CD4-positive, CD25-positive, alpha-beta regulatory T cell (primary cell): ENCODE measurements around the gene NAA80. TPM values are rescaled to one million over a fixed set of nuclear protein-coding genes. Genes with fewer than 3 reads are reported as not detected.
"Not testable (repeated sequence)": the region's sequence is repeated elsewhere in the genome, so short reads cannot be mapped to it uniquely, and the experiment has no call there.

Experiments used
- ATAC-seq, 2 donors: fragments of 150-1000 bp; cut with Tn5 transposase; one replicate each; pipeline ENCODE4 v1.10.0; 2021; ENCODE audit warnings: low read depth in 2 of 2, moderate number of reproducible peaks in 2 of 2, moderate library complexity in 1 of 2
- DNase-seq, 3 donors: peaks; one replicate each; pipeline versions ENCODE4 v3.0.0 to v3.0.0-alpha.2; 2012 to 2022; ENCODE audit warnings: mixed read lengths in 1 of 3
- H3K27ac ChIP-seq: one replicate; pipeline ENCODE4 v1.7.0; 2013; ENCODE audit warnings: mild to moderate bottlenecking, low read length; ENCODE audit not compliant: insufficient read depth, poor library complexity, severe bottlenecking
- H3K27me3 ChIP-seq: one replicate; pipeline ENCODE4 v1.7.0; 2013; ENCODE audit warnings: low read length; ENCODE audit not compliant: control insufficient read depth, insufficient read depth
- H3K36me3 ChIP-seq: one replicate; pipeline ENCODE4 v1.7.0; 2013; ENCODE audit warnings: mild to moderate bottlenecking, low read length, moderate library complexity; ENCODE audit not compliant: control insufficient read depth, insufficient read depth
- H3K4me1 ChIP-seq: 2 replicates; pipeline ENCODE4 v1.7.0; 2013; ENCODE audit warnings: mild to moderate bottlenecking, low read length; ENCODE audit not compliant: insufficient read depth, control insufficient read depth, poor library complexity, severe bottlenecking
- H3K4me3 ChIP-seq: one replicate; pipeline ENCODE4 v1.7.0; 2013; ENCODE audit warnings: low read depth, mild to moderate bottlenecking, low read length, moderate library complexity
- H3K9me3 ChIP-seq, 2 experiments: 1 replicate in 1 of 2; 2 replicates in 1 of 2; pipeline ENCODE4 v1.7.0; 2013; ENCODE audit warnings: low read length in 2 of 2, mild to moderate bottlenecking in 1 of 2, moderate library complexity in 1 of 2; ENCODE audit not compliant: control insufficient read depth in 2 of 2
- H3K27ac Mint-ChIP-seq, 3 donors: one replicate each; pipeline ENCODE4 v1.8.0; 2020 to 2022; ENCODE audit warnings: mild to moderate bottlenecking in 3 of 3, mixed read lengths in 3 of 3, moderate library complexity in 2 of 3
- H3K27me3 Mint-ChIP-seq: one replicate; pipeline ENCODE4 v1.8.0; 2022; ENCODE audit warnings: mild to moderate bottlenecking, mixed read lengths
- H3K36me3 Mint-ChIP-seq: one replicate; pipeline ENCODE4 v1.8.0; 2020; ENCODE audit warnings: mixed read lengths
- H3K4me1 Mint-ChIP-seq, 4 donors: one replicate each; pipeline ENCODE4 v1.8.0; 2020 to 2022; ENCODE audit warnings: mixed read lengths in 4 of 4, mild to moderate bottlenecking in 1 of 4
- H3K4me3 Mint-ChIP-seq, 4 donors: one replicate each; pipeline ENCODE4 v1.8.0; 2020 to 2022; ENCODE audit warnings: mild to moderate bottlenecking in 4 of 4, mixed read lengths in 4 of 4, moderate library complexity in 3 of 4
- H3K9me3 Mint-ChIP-seq, 7 donors: one replicate each; pipeline ENCODE4 v1.8.0; 2020 to 2022; ENCODE audit warnings: mixed read lengths in 7 of 7, mild to moderate bottlenecking in 3 of 7, moderate library complexity in 2 of 7
- polyA plus RNA-seq, 4 donors: library from polyadenylated mRNA; unstranded; fragments of 300-500 nt; fragmentation: Illumina TruSeq; gene quantifications; one replicate each; pipeline ENCODE4 v1.2.3, GENCODE V29; 2021
- total RNA-seq: library from RNA; stranded (reverse); gene quantifications from one replicate; pipeline ENCODE4 v1.2.3, GENCODE V29; 2022

The NAA80 gene
- total and polyA plus RNA-seq, 5 donors from 2014 or later: 13.6 to 31.9 (median 15.1) TPM

DNA sequence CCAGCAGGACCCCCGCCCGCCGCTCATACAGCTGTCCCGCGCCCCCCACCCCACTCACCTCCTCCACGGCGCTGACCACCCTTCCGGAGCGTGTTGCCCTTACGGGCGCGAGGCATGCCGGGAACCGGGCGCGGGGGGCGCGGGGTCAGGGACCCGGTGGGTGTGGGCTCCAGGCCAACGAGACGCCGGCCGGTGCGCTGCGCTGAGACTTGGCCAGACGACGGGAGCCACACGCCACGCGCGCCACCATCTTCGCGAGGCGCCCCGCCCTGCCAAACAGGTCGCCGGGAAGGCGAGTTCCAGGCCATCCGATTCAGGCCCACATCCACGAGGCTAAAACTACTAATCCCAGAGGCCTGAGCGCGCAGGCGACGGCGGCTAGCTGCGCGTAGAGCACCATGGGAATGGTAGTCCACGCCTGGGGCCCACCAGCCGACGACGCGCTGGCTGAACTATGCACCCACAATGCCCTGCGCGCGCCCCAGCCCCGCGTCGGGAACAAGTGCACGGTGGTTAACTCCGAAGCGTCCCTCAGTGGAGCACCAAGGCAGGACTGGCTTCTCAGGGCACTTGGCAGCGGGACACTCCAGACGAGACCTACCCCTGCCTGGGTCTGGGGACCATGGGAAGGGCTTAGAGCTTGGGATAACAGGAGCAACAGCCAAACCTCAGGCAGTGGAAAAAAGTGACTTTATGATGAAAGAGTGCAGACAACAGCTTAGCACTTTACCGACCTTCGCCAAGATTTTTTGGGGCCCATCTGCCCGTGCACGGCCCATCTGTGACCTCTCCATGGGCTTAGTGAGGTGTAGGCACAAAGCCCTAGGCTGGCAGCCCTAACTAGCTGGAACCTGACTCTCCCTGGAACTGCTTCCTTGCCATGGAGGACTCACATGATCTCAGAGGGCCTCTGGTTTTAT is 6.8 kb downstream of the NAA80 start, which contains the start of gene IFRD2:
TSS of gene IFRD2 (minus strand) at position 271 of the 920 bp plus-strand sequence. CDS start at position 116, 155 bp downstream.
- peaks cover 15% of the 10 kb centered on the region for H3K4me1 ChIP-seq
- peak; percentile 99 for ATAC-seq
- peak within 1 kb of the TSS; percentile 80 for H3K27ac ChIP-seq
- H3K27me3 ChIP-seq: no peaks in the 10 kb centered on the region
- DNase-seq: peak; percentile 95 to 99 (median 95)
- H3K4me3 Mint-ChIP-seq: peak within 1 kb of the TSS; percentile 82 to 92 (median 90)
- H3K4me1 Mint-ChIP-seq: peaks cover 0 to 26% (median 14%) of the 10 kb centered on the region in 4 donors
- H3K9me3 Mint-ChIP-seq: no peaks in the 10 kb centered on the region
- H3K36me3 ChIP-seq: peaks cover 29% of the 10 kb centered on the region
- H3K27me3 Mint-ChIP-seq: no peaks in the 10 kb centered on the region
- peaks cover 4% of the 10 kb centered on the region for H3K36me3 Mint-ChIP-seq
- H3K27ac Mint-ChIP-seq: peak within 1 kb of the TSS; percentile 97 to 99 (median 97)
- H3K4me3 ChIP-seq: peak within 1 kb of the TSS; percentile 75
- H3K9me3 ChIP-seq: no peaks in the 10 kb centered on the region

GRCh38 chr3:50290161-50290641 is 9.0 kb downstream of the NAA80 start:
- Mint-ChIP-seq H3K9me3 (no peaks in the 10 kb centered on the region), H3K4me1 (peaks cover 0 to 21% (median 12%) of the 10 kb centered on the region in 4 donors), H3K27ac (no peak overlapping the region), H3K27me3 (no peaks in the 10 kb centered on the region), H3K4me3 (peak overlapping the region; percentile 44 to 62 (median 60)), H3K36me3 (peaks cover 4% of the 10 kb centered on the region)
- no peak for DNase-seq
- Histone ChIP-seq H3K9me3 (no peaks in the 10 kb centered on the region), H3K27me3 (no peaks in the 10 kb centered on the region), H3K4me3 (no peak overlapping the region), H3K27ac (no peak overlapping the region), H3K4me1 (peaks cover 15% of the 10 kb centered on the region), H3K36me3 (peaks cover 34% of the 10 kb centered on the region)
- no peak for ATAC-seq

DNA sequence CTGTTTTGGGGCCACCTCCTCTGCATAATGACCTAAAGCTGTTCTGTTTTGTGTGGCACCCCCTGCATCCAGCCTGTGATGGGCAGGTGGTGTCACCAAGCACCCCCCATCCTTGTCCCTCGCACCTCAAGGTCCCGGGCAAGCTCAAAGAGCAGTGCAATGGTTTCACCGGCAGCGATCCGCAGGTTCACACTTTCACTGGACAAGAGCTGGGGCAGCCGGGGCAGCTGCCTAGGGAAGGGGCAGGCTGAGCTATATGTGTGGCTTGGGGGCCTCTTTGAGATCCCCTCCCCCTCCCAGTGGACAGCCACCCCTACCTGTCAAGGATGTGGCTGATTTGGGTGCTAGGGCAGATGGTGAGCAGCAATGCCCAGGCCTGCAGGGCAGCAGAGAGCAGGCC is 10.1 kb downstream of the NAA80 start:
- peaks cover 15% of the 10 kb centered on the region for H3K4me1 ChIP-seq
- no peaks in the 10 kb centered on the region for H3K9me3 Mint-ChIP-seq
- no peaks in the 10 kb centered on the region for H3K9me3 ChIP-seq
- DNase-seq (no peak), ATAC-seq (no peak)
- H3K4me1 Mint-ChIP-seq: peaks cover 0 to 21% (median 12%) of the 10 kb centered on the region in 4 donors
- no peak overlapping the region for H3K27ac Mint-ChIP-seq
- H3K4me3 ChIP-seq: no peak overlapping the region
- H3K36me3 ChIP-seq: peaks cover 34% of the 10 kb centered on the region
- H3K4me3 Mint-ChIP-seq: peak overlapping the region in 2 of 4 donors; percentile 21 to 62
- no peaks in the 10 kb centered on the region for H3K27me3 Mint-ChIP-seq
- H3K27me3 ChIP-seq: no peaks in the 10 kb centered on the region
- H3K36me3 Mint-ChIP-seq: peaks cover 4% of the 10 kb centered on the region
- no peak overlapping the region for H3K27ac ChIP-seq

DNA sequence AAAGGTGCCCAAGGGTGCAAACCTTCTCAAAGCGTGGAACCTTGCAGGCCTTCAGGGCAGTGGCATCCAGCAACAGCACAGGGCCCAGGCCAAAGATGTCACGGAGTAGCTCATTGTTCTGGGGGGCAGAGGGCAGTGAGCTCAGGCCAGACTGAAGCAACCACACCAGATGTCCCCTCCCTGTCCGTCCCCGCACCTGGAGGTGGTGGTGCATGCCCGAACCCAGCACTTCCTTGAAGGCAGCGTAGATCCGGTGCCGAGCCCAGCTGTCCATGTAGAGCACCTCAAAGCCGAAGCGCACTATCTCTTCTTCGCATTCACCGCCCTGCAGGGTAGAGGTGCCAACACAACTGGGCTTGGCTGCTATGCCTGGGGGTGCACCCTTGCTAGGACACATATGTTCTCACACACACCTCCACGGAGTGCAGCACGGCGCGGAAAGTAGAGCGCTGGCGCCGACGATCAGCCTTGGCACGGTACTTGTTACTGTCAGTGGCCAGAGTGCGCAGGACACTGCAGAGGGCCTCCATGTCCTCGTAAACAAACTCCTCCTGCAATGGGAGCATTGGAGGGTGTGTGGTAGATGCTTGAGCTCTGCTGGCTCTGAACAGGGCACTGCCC is 10.7 kb downstream of the NAA80 start:
- ATAC-seq (no peak), DNase-seq (no peak)
- Histone ChIP-seq H3K4me3 (no peak overlapping the region), H3K4me1 (peaks cover 15% of the 10 kb centered on the region), H3K27ac (no peak overlapping the region), H3K27me3 (no peaks in the 10 kb centered on the region), H3K9me3 (no peaks in the 10 kb centered on the region), H3K36me3 (peaks cover 34% of the 10 kb centered on the region)
- Mint-ChIP-seq H3K4me3 (peak overlapping the region in 1 of 4 donors; percentile 62), H3K36me3 (peaks cover 4% of the 10 kb centered on the region), H3K4me1 (peaks cover 0 to 21% (median 10%) of the 10 kb centered on the region in 4 donors), H3K9me3 (no peaks in the 10 kb centered on the region), H3K27me3 (no peaks in the 10 kb centered on the region), H3K27ac (no peak overlapping the region)

- no peak overlapping the region for H3K27ac Mint-ChIP-seq
- peaks cover 4% of the 10 kb centered on the region for H3K36me3 Mint-ChIP-seq
- peak overlapping the region in 2 of 4 donors; percentile 25 to 81 for H3K4me3 Mint-ChIP-seq
- no peaks in the 10 kb centered on the region for H3K27me3 Mint-ChIP-seq
- Histone ChIP-seq H3K4me1 (peaks cover 9% of the 10 kb centered on the region), H3K4me3 (no peak overlapping the region), H3K27ac (no peak overlapping the region), H3K9me3 (no peaks in the 10 kb centered on the region), H3K36me3 (peaks cover 34% of the 10 kb centered on the region), H3K27me3 (no peaks in the 10 kb centered on the region)
- H3K9me3 Mint-ChIP-seq: no peaks in the 10 kb centered on the region
- ATAC-seq: no peak
- no peak for DNase-seq
- H3K4me1 Mint-ChIP-seq: peaks cover 0 to 13% (median 3%) of the 10 kb centered on the region in 4 donors
These were observed 11.9 kb downstream of the NAA80 start for GRCh38 chr3:50287262-50287661.

GRCh38 chr3:50286322-50287227 is 12.6 kb downstream of the NAA80 start:
- Histone ChIP-seq H3K9me3 (no peaks in the 10 kb centered on the region), H3K36me3 (peaks cover 34% of the 10 kb centered on the region), H3K27me3 (no peaks in the 10 kb centered on the region), H3K27ac (no peak overlapping the region), H3K4me3 (no peak overlapping the region), H3K4me1 (peaks cover 5% of the 10 kb centered on the region)
- ATAC-seq (no peak), DNase-seq (no peak)
- Mint-ChIP-seq H3K4me1 (peaks cover 0 to 11% (median 2%) of the 10 kb centered on the region in 4 donors), H3K27me3 (no peaks in the 10 kb centered on the region), H3K9me3 (no peaks in the 10 kb centered on the region), H3K27ac (no peak overlapping the region), H3K36me3 (peaks cover 4% of the 10 kb centered on the region), H3K4me3 (no peak overlapping the region)

- H3K27ac Mint-ChIP-seq, ATAC-seq, H3K27ac ChIP-seq, H3K9me3 ChIP-seq, H3K4me3 Mint-ChIP-seq, H3K36me3 Mint-ChIP-seq, H3K9me3 Mint-ChIP-seq, H3K4me1 Mint-ChIP-seq, H3K27me3 ChIP-seq, DNase-seq, H3K4me3 ChIP-seq, H3K4me1 ChIP-seq, H3K27me3 Mint-ChIP-seq: not testable (repeated sequence)
- H3K36me3 ChIP-seq: peaks cover 21% of the 10 kb centered on the region
These were observed 15.1 kb downstream of the NAA80 start for GRCh38 chr3:50284121-50284520.
